Fibroblast of villous mesenchyme (primary cell): ENCODE measurements around the gene SLC25A18. TPM values are rescaled to one million over a fixed set of nuclear protein-coding genes. Genes with fewer than 3 reads are reported as not detected.

Experiments
- DNase-seq: peaks from one replicate; pipeline ENCODE4 v3.0.0-alpha.2; 2010; ENCODE audit warnings: low read depth
- H3K4me3 ChIP-seq: 2 replicates; pipeline ENCODE4 v1.5.1; 2011; ENCODE audit warnings: low read depth, mild to moderate bottlenecking, low read length
- total RNA-seq: library from RNA; depleted of rRNA; stranded (reverse); fragments of >200 nt; gene quantifications from 2 replicates; pipeline ENCODE4 v1.2.3, GENCODE V29; 2012
- TF ChIP-seq, protein P1 (sequence below): IDR thresholded peaks from 2 replicates; pipeline ENCODE4 v1.5.1; 2012; ENCODE audit warnings: low read depth, mild to moderate bottlenecking, low read length; ENCODE audit not compliant: insufficient read depth

SLC25A18 gene
- total RNA-seq, 1 donor: under 0.01 TPM

GRCh38 chr22:17628406-17629172, 65.3 kb downstream of the SLC25A18 start, which contains the start of gene ATP6V1E1:
TSS of gene ATP6V1E1 (minus strand) at chr22:17628749. CDS start at chr22:17628635, 114 bp downstream.
- TF ChIP-seq, protein P1, sequence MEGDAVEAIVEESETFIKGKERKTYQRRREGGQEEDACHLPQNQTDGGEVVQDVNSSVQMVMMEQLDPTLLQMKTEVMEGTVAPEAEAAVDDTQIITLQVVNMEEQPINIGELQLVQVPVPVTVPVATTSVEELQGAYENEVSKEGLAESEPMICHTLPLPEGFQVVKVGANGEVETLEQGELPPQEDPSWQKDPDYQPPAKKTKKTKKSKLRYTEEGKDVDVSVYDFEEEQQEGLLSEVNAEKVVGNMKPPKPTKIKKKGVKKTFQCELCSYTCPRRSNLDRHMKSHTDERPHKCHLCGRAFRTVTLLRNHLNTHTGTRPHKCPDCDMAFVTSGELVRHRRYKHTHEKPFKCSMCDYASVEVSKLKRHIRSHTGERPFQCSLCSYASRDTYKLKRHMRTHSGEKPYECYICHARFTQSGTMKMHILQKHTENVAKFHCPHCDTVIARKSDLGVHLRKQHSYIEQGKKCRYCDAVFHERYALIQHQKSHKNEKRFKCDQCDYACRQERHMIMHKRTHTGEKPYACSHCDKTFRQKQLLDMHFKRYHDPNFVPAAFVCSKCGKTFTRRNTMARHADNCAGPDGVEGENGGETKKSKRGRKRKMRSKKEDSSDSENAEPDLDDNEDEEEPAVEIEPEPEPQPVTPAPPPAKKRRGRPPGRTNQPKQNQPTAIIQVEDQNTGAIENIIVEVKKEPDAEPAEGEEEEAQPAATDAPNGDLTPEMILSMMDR: no peak
- DNase-seq: peak; percentile 99
- H3K4me3 ChIP-seq: peak within 1 kb of the TSS; percentile 100

DNA sequence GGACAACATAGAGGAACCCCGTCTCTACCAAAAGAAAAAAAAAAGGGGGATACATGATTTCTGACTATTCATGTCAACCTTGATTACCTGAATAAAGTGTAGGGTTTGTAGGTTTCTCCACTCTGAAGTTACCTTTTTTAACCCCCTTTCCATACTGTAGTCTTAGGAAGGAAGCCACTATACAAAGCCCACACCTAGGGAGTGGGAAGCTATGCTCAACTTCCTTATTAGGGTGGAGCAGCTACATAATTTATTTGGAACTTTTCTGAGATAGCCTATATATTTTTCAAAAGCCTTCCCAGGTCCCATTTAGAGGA, 65.8 kb downstream of the SLC25A18 start:
- no peak for DNase-seq
- H3K4me3 ChIP-seq: peak overlapping the region; percentile 100
- TF ChIP-seq, protein P1: no peak

GRCh38 chr22:17629641-17630040, 66.3 kb downstream of the SLC25A18 start:
- no peak overlapping the region for H3K4me3 ChIP-seq
- no peak for DNase-seq
- TF ChIP-seq, protein P1: no peak

- TF ChIP-seq, protein P1: no peak
- no peak for DNase-seq
- no peak overlapping the region for H3K4me3 ChIP-seq
Observed at GRCh38 chr22:17631076-17631565, 67.8 kb downstream of the SLC25A18 start.

DNA sequence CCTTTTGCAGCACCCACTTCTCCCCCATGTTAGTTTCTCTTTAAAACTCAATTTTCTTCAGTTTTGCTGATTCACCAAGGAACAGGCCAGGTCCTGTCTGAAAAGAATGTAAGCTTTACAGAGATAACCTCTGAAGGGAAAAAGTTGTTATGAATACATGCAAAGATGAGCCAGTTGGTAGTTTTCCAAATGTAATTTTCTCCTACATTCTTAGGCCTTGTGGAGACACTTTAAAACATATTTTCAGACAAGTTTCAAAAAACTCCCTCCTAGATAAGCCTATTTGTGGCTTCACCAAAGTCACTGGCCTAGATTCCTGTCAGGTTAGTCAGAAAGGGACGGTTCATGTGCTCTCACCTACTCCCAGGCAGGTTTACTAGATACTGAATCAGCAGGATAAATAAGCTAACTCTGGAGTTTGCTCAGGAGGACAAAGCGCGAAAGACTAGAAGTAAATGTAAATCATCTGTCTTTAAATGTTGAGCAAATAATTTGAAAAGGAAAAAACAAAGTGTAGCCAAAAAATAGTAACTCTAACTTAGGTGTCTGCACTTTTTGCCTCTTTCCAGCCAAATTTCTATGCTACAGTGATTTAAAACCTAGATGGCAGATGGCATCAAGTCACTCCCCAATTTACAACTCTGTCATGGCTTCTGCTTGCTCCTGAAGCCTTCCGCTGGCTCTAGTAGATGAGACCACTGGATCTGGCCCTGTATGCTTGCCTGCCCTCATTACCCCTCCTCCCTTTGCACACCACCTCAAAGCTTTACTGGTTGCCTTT, 70.1 kb downstream of the SLC25A18 start:
- DNase-seq: peak; percentile 85
- H3K4me3 ChIP-seq: no peak overlapping the region
- TF ChIP-seq, protein P1: no peak

DNA sequence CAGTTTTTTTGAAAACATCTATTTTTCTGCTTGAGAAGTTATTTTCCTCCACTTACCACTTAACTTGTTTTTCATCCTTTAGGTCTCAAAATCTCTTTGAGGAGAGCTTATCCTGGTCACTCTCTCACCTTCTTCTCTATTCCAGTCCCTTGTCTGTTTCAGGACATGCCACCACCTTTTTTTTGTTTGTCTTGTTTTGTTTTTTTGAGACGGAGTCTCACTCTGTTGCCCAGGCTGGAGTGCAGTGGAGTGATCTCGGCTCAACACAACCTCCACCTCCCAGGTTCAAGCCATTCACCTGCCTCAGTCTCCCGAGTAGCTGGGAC, 70.7 kb downstream of the SLC25A18 start:
- no peak for DNase-seq
- H3K4me3 ChIP-seq: no peak overlapping the region
- TF ChIP-seq, protein P1: no peak
